HCT116 (cell line): ENCODE measurements around the gene VRK3.
"Not testable (repeated sequence)": the region's sequence is repeated elsewhere in the genome, so short reads cannot be mapped to it uniquely, and the experiment has no call there.

Source experiments
- POLR2A ChIP-seq: IDR thresholded peaks from 2 replicates; pipeline ENCODE4 v1.7.0; 2011; ENCODE audit warnings: borderline replicate concordance; ENCODE audit not compliant: insufficient read depth, insufficient read length; ENCODE audit errors: extremely low read depth
- TCF7L2 ChIP-seq: IDR thresholded peaks from 2 replicates; pipeline ENCODE4 v1.7.0; 2011; ENCODE audit warnings: borderline replicate concordance, inconsistent platforms; ENCODE audit not compliant: insufficient read depth, insufficient read length; ENCODE audit errors: extremely low read depth
- TF ChIP-seq, protein P1 (sequence below), 3 experiments: fragments of 200-600 bp in 1 of 3; sonication (generic) in 1 of 3; IDR thresholded peaks in 2 of 3; conservative IDR thresholded peaks in 1 of 3; 2 replicates each; pipeline ENCODE4 v1.5.1; 2012 to 2017; ENCODE audit warnings: low read depth in 2 of 3, low read length in 2 of 3, antibody characterized with exemption in 1 of 3, borderline replicate concordance in 1 of 3, control low read depth in 1 of 3, mild to moderate bottlenecking in 1 of 3, mixed read lengths in 1 of 3, mixed run types in 1 of 3, moderate library complexity in 1 of 3; ENCODE audit not compliant: insufficient read depth in 1 of 3
- TF ChIP-seq, protein P2 (sequence below): IDR thresholded peaks from 2 replicates; pipeline ENCODE4 v1.6.1; 2012; ENCODE audit warnings: low read depth

DNA sequence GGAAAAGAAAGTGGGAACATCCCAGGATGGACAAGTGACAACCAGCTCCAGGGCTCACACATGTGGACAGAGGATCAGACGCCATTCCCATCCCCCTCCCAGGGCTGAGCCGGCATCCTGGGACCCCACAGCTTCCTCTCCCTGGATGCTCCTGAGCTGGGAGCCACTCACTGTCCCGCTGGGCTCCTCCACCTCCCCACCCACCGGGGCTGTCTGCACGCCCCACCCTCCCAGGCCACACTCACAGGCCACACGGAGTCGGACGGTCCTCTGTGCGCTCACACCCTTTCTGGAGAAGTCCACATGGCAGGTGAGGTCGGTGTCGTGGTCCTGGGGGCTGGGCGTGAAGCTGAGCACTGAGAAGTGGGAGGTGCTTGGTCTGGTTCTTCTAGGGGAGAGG, 65.3 kb downstream of the VRK3 start:
- TF ChIP-seq TCF7L2, POLR2A: not testable (repeated sequence)
- TF ChIP-seq, protein P1, sequence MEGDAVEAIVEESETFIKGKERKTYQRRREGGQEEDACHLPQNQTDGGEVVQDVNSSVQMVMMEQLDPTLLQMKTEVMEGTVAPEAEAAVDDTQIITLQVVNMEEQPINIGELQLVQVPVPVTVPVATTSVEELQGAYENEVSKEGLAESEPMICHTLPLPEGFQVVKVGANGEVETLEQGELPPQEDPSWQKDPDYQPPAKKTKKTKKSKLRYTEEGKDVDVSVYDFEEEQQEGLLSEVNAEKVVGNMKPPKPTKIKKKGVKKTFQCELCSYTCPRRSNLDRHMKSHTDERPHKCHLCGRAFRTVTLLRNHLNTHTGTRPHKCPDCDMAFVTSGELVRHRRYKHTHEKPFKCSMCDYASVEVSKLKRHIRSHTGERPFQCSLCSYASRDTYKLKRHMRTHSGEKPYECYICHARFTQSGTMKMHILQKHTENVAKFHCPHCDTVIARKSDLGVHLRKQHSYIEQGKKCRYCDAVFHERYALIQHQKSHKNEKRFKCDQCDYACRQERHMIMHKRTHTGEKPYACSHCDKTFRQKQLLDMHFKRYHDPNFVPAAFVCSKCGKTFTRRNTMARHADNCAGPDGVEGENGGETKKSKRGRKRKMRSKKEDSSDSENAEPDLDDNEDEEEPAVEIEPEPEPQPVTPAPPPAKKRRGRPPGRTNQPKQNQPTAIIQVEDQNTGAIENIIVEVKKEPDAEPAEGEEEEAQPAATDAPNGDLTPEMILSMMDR (IDR thresholded peaks at IDR 0.05 in 2 of 3, conservative IDR thresholded peaks at IDR 0.05 in 1 of 3; ENCODE audit: borderline replicate concordance in 1 of 3, insufficient read depth in 1 of 3, low read depth in 2 of 3, low read length in 2 of 3): not testable (repeated sequence)
- TF ChIP-seq, protein P2, sequence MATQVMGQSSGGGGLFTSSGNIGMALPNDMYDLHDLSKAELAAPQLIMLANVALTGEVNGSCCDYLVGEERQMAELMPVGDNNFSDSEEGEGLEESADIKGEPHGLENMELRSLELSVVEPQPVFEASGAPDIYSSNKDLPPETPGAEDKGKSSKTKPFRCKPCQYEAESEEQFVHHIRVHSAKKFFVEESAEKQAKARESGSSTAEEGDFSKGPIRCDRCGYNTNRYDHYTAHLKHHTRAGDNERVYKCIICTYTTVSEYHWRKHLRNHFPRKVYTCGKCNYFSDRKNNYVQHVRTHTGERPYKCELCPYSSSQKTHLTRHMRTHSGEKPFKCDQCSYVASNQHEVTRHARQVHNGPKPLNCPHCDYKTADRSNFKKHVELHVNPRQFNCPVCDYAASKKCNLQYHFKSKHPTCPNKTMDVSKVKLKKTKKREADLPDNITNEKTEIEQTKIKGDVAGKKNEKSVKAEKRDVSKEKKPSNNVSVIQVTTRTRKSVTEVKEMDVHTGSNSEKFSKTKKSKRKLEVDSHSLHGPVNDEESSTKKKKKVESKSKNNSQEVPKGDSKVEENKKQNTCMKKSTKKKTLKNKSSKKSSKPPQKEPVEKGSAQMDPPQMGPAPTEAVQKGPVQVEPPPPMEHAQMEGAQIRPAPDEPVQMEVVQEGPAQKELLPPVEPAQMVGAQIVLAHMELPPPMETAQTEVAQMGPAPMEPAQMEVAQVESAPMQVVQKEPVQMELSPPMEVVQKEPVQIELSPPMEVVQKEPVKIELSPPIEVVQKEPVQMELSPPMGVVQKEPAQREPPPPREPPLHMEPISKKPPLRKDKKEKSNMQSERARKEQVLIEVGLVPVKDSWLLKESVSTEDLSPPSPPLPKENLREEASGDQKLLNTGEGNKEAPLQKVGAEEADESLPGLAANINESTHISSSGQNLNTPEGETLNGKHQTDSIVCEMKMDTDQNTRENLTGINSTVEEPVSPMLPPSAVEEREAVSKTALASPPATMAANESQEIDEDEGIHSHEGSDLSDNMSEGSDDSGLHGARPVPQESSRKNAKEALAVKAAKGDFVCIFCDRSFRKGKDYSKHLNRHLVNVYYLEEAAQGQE: not testable (repeated sequence)
